Hematopoietic multipotent progenitor cell treated with erythropoietin and hydrocortisone succinate and interleukin-3 and kit ligand, for 6 days (in vitro differentiated cells): ENCODE results near the gene CFAP65.

ENCODE experiments used
- DNase-seq: peaks from one replicate; pipeline ENCODE4 v3.0.0-alpha.2; 2015

Gene CFAP65

DNA sequence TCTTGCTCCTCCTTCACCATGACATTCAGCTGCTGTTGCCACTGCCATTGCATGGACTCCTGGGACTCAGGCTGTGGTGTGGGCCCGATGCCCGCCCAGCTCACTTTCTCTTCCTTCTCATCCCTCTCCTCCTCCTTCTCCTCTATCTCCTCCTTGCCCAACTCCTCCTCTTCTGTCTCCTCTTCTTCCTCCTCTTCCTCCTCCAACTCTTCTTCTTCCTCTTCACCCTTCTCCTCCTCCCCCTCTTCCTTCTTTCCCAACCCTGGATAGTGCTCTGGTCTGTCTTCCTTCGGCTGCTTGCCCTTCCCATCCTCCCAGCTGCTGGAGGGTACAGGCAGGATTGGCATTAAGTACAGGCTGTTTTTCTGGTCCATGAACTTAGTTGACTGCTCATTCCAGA, 37.3 kb downstream of the CFAP65 start:
- DNase-seq = no peak

GRCh38 chr2:219003267-219003634, 38.1 kb downstream of the CFAP65 start:
- no peak for DNase-seq

GRCh38 chr2:219002395-219003266, 38.7 kb downstream of the CFAP65 start:
- DNase-seq = peak; percentile 63

- DNase-seq = no peak
Measured at GRCh38 chr2:219001577-219002394, 39.5 kb downstream of the CFAP65 start.

DNA sequence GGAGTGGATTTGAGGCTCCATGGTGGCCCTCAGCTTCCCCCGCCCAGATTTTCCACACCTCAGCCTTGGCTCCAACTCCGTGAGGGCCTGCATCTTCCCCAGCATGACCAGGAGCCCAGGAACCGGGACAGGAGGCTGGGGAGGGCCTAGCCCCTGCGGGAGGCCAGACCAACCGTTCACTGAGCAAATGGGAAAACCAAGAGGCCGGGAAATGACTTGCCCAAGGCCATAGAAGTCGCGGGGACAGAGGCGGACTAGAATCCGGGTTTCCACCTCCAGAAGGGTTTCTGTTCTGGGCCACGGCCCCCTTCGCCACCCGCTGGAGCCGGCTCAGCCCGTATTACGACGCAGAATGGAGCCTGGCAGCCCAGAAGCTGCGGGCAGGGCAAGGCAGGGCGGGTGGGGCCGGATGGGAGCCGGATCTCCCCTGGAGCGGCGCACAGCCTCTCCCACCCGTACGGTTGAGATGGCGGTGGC, 40.2 kb downstream of the CFAP65 start:
- no peak for DNase-seq

DNA sequence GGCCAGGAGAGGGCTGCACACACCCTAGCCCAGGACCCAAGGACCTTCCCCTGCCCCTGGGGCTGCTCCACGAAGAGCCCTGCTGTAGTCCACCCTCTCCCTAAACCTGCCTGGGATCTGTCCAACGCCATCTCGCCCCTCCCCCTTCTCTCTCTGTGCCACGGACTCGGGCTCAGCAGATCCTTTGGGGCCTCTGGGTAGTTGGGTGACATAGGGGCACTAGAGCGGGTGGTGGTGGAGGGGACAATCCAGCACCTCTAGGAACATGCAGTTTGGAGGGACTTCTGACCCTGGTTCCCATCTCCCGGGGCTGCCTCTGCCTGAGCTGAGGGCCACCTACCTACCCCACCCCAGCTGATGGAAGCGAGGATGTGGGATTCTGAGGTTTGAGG, 40.8 kb downstream of the CFAP65 start:
- DNase-seq = no peak

DNA sequence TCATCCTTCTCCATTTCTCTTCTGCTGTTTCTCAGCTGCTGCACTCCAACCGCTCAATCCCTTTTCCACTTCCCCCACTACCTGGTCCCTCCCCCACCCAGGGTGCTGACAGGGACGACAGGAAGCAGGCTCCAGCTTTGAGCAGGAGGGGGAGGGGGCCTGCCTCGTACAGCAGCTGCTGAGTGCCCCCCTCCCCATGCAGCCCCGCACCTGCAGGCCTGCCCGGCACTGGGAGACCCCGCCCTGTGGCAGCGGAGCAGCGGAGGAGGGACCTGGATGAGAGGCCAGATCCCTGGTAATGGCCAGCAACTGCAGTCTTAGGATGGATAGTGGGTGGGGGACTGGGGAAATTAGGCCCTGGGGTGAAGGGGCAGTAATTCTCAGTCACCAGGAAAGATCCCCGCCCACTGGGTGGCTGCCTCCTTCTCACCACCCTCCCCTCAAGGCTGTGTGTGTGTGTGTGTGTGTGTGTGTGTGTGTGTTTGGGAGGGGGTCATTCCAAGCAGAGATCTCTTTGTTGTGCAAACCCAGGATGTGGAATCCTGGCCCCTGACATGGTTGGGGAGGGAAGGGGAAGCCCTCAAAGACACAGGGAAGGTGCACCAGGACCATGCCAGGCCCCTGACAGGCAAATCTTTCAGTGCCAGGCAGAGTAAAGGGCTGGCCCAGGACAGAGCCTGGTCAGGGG, 41.3 kb downstream of the CFAP65 start:
- DNase-seq = no peak

GRCh38 chr2:218999021-218999880, 42.1 kb downstream of the CFAP65 start:
- DNase-seq = no peak

- no peak for DNase-seq
Measured at GRCh38 chr2:218998414-218999002, 42.8 kb downstream of the CFAP65 start.

DNA sequence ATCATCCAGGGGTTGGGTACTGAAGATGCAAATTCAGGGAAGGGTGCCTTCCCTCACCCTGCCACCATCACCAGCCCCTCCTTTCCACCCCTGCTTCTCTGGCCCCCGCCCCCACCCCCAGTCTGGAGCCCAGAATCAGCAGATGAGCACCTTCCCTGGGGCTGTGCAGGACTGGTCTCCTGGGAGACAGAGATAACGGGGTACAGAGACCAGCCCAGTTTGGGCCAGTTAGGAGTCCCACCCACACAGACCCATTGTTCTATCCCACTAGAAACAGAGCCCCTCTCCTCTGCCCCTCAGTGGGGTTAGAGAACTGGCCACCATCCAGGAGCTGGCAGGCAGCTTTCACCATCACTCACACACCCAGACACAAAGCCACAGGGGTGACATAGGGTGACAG, 43.6 kb downstream of the CFAP65 start:
- DNase-seq = peak; percentile 60

- DNase-seq = no peak
Measured at GRCh38 chr2:218996937-218997336, 44.4 kb downstream of the CFAP65 start.

DNA sequence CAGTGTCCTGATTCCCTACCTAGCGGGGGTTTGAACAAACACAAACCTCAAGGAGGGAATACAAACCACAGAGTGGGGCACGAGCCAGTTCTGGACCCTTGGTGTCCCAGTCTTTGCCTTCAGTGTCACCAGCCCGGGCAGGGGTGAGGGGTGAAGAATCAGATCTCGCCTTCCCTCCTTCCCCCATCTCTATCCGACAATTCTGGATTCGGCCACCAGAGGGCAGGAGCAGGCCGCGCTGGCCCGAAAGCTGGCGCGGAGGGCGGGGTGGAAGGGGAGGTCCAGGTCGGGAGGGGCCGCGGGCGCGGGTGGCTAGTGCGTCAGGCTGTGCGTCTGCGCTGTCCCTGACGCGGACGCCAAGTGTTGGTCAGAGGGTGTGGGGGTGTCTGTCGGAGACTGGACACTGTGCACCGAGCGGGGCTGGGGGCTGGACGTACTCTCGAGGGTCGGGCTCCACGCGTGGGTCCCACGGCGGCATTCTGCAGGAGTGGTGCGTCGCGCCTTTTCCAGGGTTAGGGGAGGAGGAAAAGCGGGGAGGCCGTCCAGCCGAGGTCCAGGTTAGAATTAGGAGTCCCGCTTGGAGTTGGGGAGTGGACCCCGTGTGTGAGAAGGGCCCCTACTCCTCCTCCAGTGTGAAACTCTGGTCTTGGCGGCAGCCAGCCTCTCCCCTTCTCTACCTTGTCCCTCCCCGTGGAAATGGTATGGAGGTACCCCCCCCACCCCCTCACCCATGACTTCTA, 45.2 kb downstream of the CFAP65 start:
- DNase-seq = peak; percentile 88

DNA sequence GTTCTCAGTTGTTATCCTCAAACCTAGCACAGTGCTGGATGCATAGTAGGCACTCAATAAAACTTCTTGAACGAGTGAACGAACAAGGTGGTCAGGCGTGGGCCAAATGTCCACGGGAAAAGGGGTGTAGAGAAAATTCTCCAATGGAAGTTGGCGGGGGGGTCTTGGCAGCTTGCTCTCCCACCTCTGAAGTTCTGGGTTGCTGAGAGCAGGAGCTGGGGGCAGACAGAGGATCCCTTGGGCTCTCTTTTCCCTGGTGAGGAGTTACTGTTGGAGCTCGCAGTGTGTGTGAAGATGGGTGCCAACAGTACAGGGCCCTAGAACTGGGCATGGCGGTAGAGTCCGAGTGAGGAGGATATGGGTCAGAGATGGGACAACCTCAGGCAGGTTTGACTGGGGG, 45.8 kb downstream of the CFAP65 start:
- no peak for DNase-seq

- DNase-seq = no peak
Measured at GRCh38 chr2:218993345-218994315, 47.7 kb downstream of the CFAP65 start, which contains the start of gene CRYBA2. TSS of gene CRYBA2 (minus strand) at chr2:218993422. CDS start at chr2:218993176, 246 bp downstream.

- DNase-seq = no peak
Measured at GRCh38 chr2:218992703-218993344, 48.5 kb downstream of the CFAP65 start.

DNA sequence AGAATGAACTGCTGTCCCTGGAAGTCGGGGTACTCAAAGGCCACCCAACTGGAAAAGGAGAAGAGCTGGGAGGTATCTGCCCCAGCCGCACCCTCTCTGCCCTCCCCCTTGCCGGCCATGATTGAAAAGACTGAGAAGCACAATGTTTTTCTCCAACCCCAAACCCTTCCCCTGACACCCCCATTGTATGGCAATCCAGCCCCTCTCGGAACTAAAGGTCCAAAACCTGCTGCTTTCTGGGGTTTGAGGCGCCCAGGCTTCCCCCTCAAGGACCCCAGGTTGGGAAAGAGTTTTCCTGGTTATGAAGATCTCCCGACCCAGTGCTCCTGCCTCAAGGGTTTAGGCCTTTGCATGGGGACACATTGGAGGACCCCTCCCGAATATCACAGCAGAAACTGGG, 49.1 kb downstream of the CFAP65 start:
- DNase-seq = no peak

DNA sequence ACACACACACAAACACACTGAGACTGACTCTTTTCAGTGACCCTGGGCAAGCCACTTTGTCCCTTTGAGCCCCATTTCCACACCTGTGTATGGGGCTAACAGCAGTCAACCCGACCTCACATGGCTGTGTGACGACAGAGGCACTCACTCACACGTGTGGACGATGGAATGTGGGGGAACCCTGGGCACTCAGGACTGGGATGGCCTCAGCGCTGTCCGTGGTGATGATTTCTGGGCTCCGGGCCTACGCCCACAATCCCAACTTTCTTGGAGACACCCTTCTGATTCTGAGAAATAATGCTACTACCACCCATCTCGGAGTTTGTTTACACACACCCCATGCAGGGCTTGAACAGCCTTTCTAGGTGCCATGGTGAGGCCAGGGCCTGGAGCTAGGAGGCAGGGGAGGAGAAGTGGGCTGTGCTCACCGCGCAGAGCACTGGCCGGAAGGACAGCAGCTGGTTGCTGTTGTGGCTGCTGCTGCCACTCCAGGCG, 49.6 kb downstream of the CFAP65 start:
- DNase-seq = no peak

- no peak for DNase-seq
Measured at GRCh38 chr2:218990612-218991011, 50.7 kb downstream of the CFAP65 start.

- DNase-seq = no peak
Measured at GRCh38 chr2:218990052-218990451, 51.3 kb downstream of the CFAP65 start.
